H1 (cell line): ENCODE measurements around the gene ZNF521.

Experiments
- ATF3 ChIP-seq: IDR thresholded peaks from 2 replicates; pipeline ENCODE4 v1.6.1; 2011; ENCODE audit warnings: low read depth, mild to moderate bottlenecking, low read length; ENCODE audit not compliant: insufficient read depth
- CTCF ChIP-seq, 3 experiments: IDR thresholded peaks; 1 replicate in 2 of 3; 2 replicates in 1 of 3; pipeline versions ENCODE4 v1.5.1 to v1.6.1; 2011; ENCODE audit warnings: low read length in 3 of 3, mild to moderate bottlenecking in 3 of 3, inconsistent platforms in 2 of 3, low read depth in 1 of 3, moderate library complexity in 1 of 3; ENCODE audit not compliant: insufficient read depth in 1 of 3; ENCODE audit errors: control extremely low read depth in 1 of 3
- E2F6 ChIP-seq: IDR thresholded peaks from 2 replicates; pipeline ENCODE4 v1.6.1; 2012; ENCODE audit warnings: inconsistent platforms
- EZH2 ChIP-seq: fragments of 200-600 bp; sonication (generic); IDR thresholded peaks from 2 replicates; pipeline ENCODE4 v1.7.1; 2012; ENCODE audit warnings: low read depth, mild to moderate bottlenecking, moderate library complexity, low read length, inconsistent platforms; ENCODE audit not compliant: severe bottlenecking
- GABPA ChIP-seq: IDR thresholded peaks from 2 replicates; pipeline ENCODE4 v1.6.1; 2011; ENCODE audit warnings: mild to moderate bottlenecking, low read length, moderate library complexity, borderline replicate concordance; ENCODE audit not compliant: insufficient read depth
- JUN ChIP-seq: IDR thresholded peaks from 2 replicates; pipeline ENCODE4 v1.6.1; 2011; ENCODE audit warnings: low read depth, mild to moderate bottlenecking, improper control_type of control experiment, low read length
- SIRT6 ChIP-seq: IDR thresholded peaks from one replicate; pipeline ENCODE4 v1.7.1; 2012; ENCODE audit warnings: low read length, inconsistent platforms
- TAF1 ChIP-seq: IDR thresholded peaks from 2 replicates; pipeline ENCODE4 v1.6.1; 2011; ENCODE audit warnings: mild to moderate bottlenecking, low read depth, low read length

- TF ChIP-seq CTCF (IDR thresholded peaks at IDR 0.05; ENCODE audit: control extremely low read depth in 1 of 3, insufficient read depth in 1 of 3, low read depth in 1 of 3, low read length in 3 of 3) (no peak), GABPA (no peak), ATF3 (no peak), SIRT6 (no peak), TAF1 (no peak), EZH2 (no peak), JUN (no peak), E2F6 (no peak)
These were observed 182.3 kb downstream of the ZNF521 start for GRCh38 chr18:25169701-25170100.
